ENCODE data around the gene ATN1. TPM values are rescaled to one million over a fixed set of nuclear protein-coding genes. Genes with fewer than 3 reads are reported as not detected.

Gene ATN1
- total RNA-seq, 4 donors from 2014 or later = 59.1 to 160 (median 112) TPM

- peak; percentile 87 for DNase-seq
- intact Hi-C loops (cut with DNase I; ENCODE audit: low total_unique reads) (no loop called here), in situ Hi-C loops (cut with MboI; ENCODE audit: low pct_ligation_motif_present in 1 of 4, low pct_unique_long_range_greater_than_20kb in 1 of 4, low sequenced_read_pairs in 3 of 4) (loop anchor here in 3 of 4 donors (10.0 to 25.0 kb wide), 2 partner anchors 161 to 168 kb away; partner anchors contain the start of gene C1RL (in 3 of the 3))
- TF ChIP-seq EP300 (IDR thresholded peaks at IDR 0.05; ENCODE audit: low read depth) (no peak), CTCF (IDR thresholded peaks at IDR 0.05) (peak in 1 of 5 experiments; percentile 8), POLR2AphosphoS5 (IDR thresholded peaks at IDR 0.05) (peak; percentile 75 to 99 (median 98)), POLR2A (IDR thresholded peaks at IDR 0.05) (peak; percentile 98)
- H3K9me3 ChIP-seq = no peaks in the 10 kb centered on the region
- H3K27ac ChIP-seq = peak within 1 kb of the TSS; percentile 93 to 99 (median 95)
- H3K27me3 ChIP-seq = no peaks in the 10 kb centered on the region
- peaks cover 21 to 43% (median 30%) of the 10 kb centered on the region in 4 donors for H3K4me1 ChIP-seq
- 0% methylated on average over 1 to 31 of the region's 31 CpGs for WGBS, 2 donors (ENCODE audit: low coverage in 1 of 2)
- no peaks in the 10 kb centered on the region for H3K36me3 ChIP-seq
- peak within 1 kb of the TSS; percentile 41 to 58 (median 48) for H3K4me3 ChIP-seq
Observed at GRCh38 chr12:6943722-6944380, 16.1 kb downstream of the ATN1 start, which contains the start of the genes C12orf57 and RNU7-1. C12orf57 (plus strand) TSS chr12:6944022; CDS start chr12:6944122, 100 bp downstream. RNU7-1 (plus strand) TSS chr12:6943816.

- intact Hi-C loops (cut with DNase I; ENCODE audit: low total_unique reads) = no loop called here
- H3K9me3 ChIP-seq = no peaks in the 10 kb centered on the region
- peak overlapping the region; percentile 41 to 58 (median 48) for H3K4me3 ChIP-seq
- TF ChIP-seq EP300 (IDR thresholded peaks at IDR 0.05; ENCODE audit: low read depth) (no peak), CTCF (IDR thresholded peaks at IDR 0.05) (peak; percentile 76 to 99 (median 85)), POLR2AphosphoS5 (IDR thresholded peaks at IDR 0.05) (peak; percentile 69 to 91 (median 90)), POLR2A (IDR thresholded peaks at IDR 0.05) (no peak)
- WGBS, 2 donors (ENCODE audit: low coverage in 1 of 2) = 1 to 3% methylated on average over 11 to 40 of the region's 48 CpGs
- peak overlapping the region; percentile 93 to 99 (median 95) for H3K27ac ChIP-seq
- peak; percentile 96 for DNase-seq
- H3K36me3 ChIP-seq = no peaks in the 10 kb centered on the region
- peaks cover 21 to 44% (median 28%) of the 10 kb centered on the region in 4 donors for H3K4me1 ChIP-seq
- H3K27me3 ChIP-seq = no peaks in the 10 kb centered on the region
- in situ Hi-C loops (cut with MboI; ENCODE audit: low pct_ligation_motif_present in 1 of 4, low pct_unique_long_range_greater_than_20kb in 1 of 4, low sequenced_read_pairs in 3 of 4) = loop anchor here in 3 of 4 donors (10.0 to 25.0 kb wide), 2 partner anchors 160 to 168 kb away; partner anchors contain the start of gene C1RL (in 3 of the 3)
Observed at GRCh38 chr12:6944381-6945186, 16.8 kb downstream of the ATN1 start.

- TF ChIP-seq EP300 (IDR thresholded peaks at IDR 0.05; ENCODE audit: low read depth) = no peak
- Histone ChIP-seq H3K36me3 (no peaks in the 10 kb centered on the region), H3K27ac (peak overlapping the region; percentile 93 to 99 (median 95)), H3K4me3 (peak overlapping the region in 1 of 4 donors; percentile 52), H3K4me1 (peaks cover 21 to 50% (median 28%) of the 10 kb centered on the region in 4 donors), H3K27me3 (no peaks in the 10 kb centered on the region), H3K9me3 (no peaks in the 10 kb centered on the region)
- in situ Hi-C loops (cut with MboI; ENCODE audit: low pct_ligation_motif_present in 1 of 4, low pct_unique_long_range_greater_than_20kb in 1 of 4, low sequenced_read_pairs in 3 of 4) = loop anchor here in 3 of 4 donors (10.0 to 25.0 kb wide), 2 partner anchors 159 to 167 kb away; partner anchors contain the start of gene C1RL (in 3 of the 3)
- intact Hi-C loops (cut with DNase I; ENCODE audit: low total_unique reads) = no loop called here
- DNase-seq = no peak
- 70% methylated on average over 11 of the region's 11 CpGs; no CpG with 5 or more reads in 1 of the 2 donors for WGBS, 2 donors (ENCODE audit: low coverage in 1 of 2)
Observed at GRCh38 chr12:6945613-6946012, 17.9 kb downstream of the ATN1 start.

GRCh38 chr12:6946033-6946919 lies 18.5 kb downstream of the ATN1 start:
- Histone ChIP-seq H3K4me1 (peaks cover 21 to 50% (median 28%) of the 10 kb centered on the region in 4 donors), H3K27ac (peak overlapping the region; percentile 93 to 99 (median 95)), H3K27me3 (no peaks in the 10 kb centered on the region), H3K36me3 (no peaks in the 10 kb centered on the region), H3K4me3 (peak overlapping the region; percentile 26 to 52 (median 34)), H3K9me3 (no peaks in the 10 kb centered on the region)
- TF ChIP-seq EP300 (IDR thresholded peaks at IDR 0.05; ENCODE audit: low read depth) = no peak
- peak; percentile 83 to 98 (median 93) for TF ChIP-seq POLR2AphosphoS5 (IDR thresholded peaks at IDR 0.05)
- TF ChIP-seq POLR2A (IDR thresholded peaks at IDR 0.05) = peak; percentile 92
- peak in 1 of 5 experiments; percentile 8 for TF ChIP-seq CTCF (IDR thresholded peaks at IDR 0.05)
- intact Hi-C loops (cut with DNase I; ENCODE audit: low total_unique reads) (no loop called here), in situ Hi-C loops (cut with MboI; ENCODE audit: low pct_ligation_motif_present in 1 of 4, low pct_unique_long_range_greater_than_20kb in 1 of 4, low sequenced_read_pairs in 3 of 4) (loop anchor here in 3 of 4 donors (10.0 to 25.0 kb wide), 2 partner anchors 159 to 166 kb away; partner anchors contain the start of gene C1RL (in 3 of the 3))
- 14 to 27% methylated on average over 3 to 29 of the region's 32 CpGs for WGBS, 2 donors (ENCODE audit: low coverage in 1 of 2)
- DNase-seq = peak; percentile 95

Data from transverse colon (tissue), 4 donors.